NCI-H774 (cell line): ENCODE measurements around the gene ACSF3.

Experiments used
- DNase-seq: peaks from one replicate; lab custom pipeline; 2025; lab: John Stamatoyannopoulos, UW

ACSF3 gene

GRCh38 chr16:89131783-89132182 lies 38.1 kb downstream of the ACSF3 start:
- no peak for DNase-seq

- DNase-seq, result no peak
Measured at GRCh38 chr16:89132194-89133005, 38.7 kb downstream of the ACSF3 start.

- no peak for DNase-seq
Measured at GRCh38 chr16:89133457-89134127, 39.9 kb downstream of the ACSF3 start.

- no peak for DNase-seq
Measured at GRCh38 chr16:89134269-89134668, 40.6 kb downstream of the ACSF3 start.

- no peak for DNase-seq
Measured at GRCh38 chr16:89135166-89135565, 41.5 kb downstream of the ACSF3 start.

GRCh38 chr16:89135971-89136765 lies 42.5 kb downstream of the ACSF3 start:
- DNase-seq, result no peak

GRCh38 chr16:89136931-89137330 lies 43.3 kb downstream of the ACSF3 start:
- DNase-seq, result no peak

- DNase-seq, result no peak
Measured at GRCh38 chr16:89137666-89138512, 44.2 kb downstream of the ACSF3 start.

- no peak for DNase-seq
Measured at GRCh38 chr16:89138513-89138795, 44.8 kb downstream of the ACSF3 start.

GRCh38 chr16:89138843-89139520 lies 45.3 kb downstream of the ACSF3 start:
- DNase-seq, result no peak

- DNase-seq, result no peak
Measured at GRCh38 chr16:89139907-89140361, 46.3 kb downstream of the ACSF3 start.

- DNase-seq, result no peak
Measured at GRCh38 chr16:89140401-89140800, 46.7 kb downstream of the ACSF3 start.

GRCh38 chr16:89140981-89141883 lies 47.6 kb downstream of the ACSF3 start:
- no peak for DNase-seq

- DNase-seq, result no peak
Measured at GRCh38 chr16:89141884-89142267, 48.2 kb downstream of the ACSF3 start.

- DNase-seq, result no peak
Measured at GRCh38 chr16:89142474-89143195, 49.0 kb downstream of the ACSF3 start.

GRCh38 chr16:89143201-89143741 lies 49.6 kb downstream of the ACSF3 start:
- no peak for DNase-seq

- DNase-seq, result no peak
Measured at GRCh38 chr16:89143911-89144675, 50.4 kb downstream of the ACSF3 start.

- DNase-seq, result no peak
Measured at GRCh38 chr16:89144681-89145080, 51.0 kb downstream of the ACSF3 start.
